Kidney glomerular epithelial cell (primary cell): ENCODE data around the gene MMS19.
A peak's percentile ranks its signal among the peaks of the same experiment; 100 is the strongest.
"Not testable (repeated sequence)": the region's sequence is repeated elsewhere in the genome, so short reads cannot be mapped to it uniquely, and the experiment has no call there.

Experiments
- DNase-seq: peaks from one replicate; lab custom pipeline; 2025; lab: John Stamatoyannopoulos, UW

The MMS19 gene

GRCh38 chr10:97425964-97426775 lies 72.1 kb downstream of the MMS19 start, which contains the start of gene PGAM1:
Gene PGAM1 (plus strand): TSS chr10:97426191. CDS start chr10:97426308, 117 bp downstream.
- DNase-seq: peak; percentile 97

GRCh38 chr10:97423757-97424098 lies 74.5 kb downstream of the MMS19 start:
- not testable (repeated sequence) for DNase-seq

GRCh38 chr10:97416565-97416964 lies 81.7 kb downstream of the MMS19 start:
- no peak for DNase-seq

GRCh38 chr10:97412891-97413304 lies 85.3 kb downstream of the MMS19 start:
- DNase-seq: peak; percentile 52

- DNase-seq: peak; percentile 86
Measured at GRCh38 chr10:97411406-97411805, 86.8 kb downstream of the MMS19 start.

GRCh38 chr10:97408496-97408992 lies 89.7 kb downstream of the MMS19 start:
- no peak for DNase-seq
